OCI-LY1 (cell line): ENCODE results near the gene SENP2.

Experiments used
- H2AFZ ChIP-seq: fragments of 200-600 bp; sonication (generic), shearing (Covaris generic); 2 replicates; pipeline ENCODE4 v1.6.0; 2014; ENCODE audit warnings: antibody characterized with exemption, mild to moderate bottlenecking, low read length
- H3F3A ChIP-seq: fragments of 200-600 bp; sonication (generic), shearing (Covaris generic); 2 replicates; pipeline ENCODE4 v1.6.0; 2014; ENCODE audit warnings: mild to moderate bottlenecking, antibody characterized with exemption, low read length, moderate library complexity; ENCODE audit not compliant: insufficient read depth
- H3K27ac ChIP-seq: fragments of 200-600 bp; sonication (generic); 2 replicates; pipeline ENCODE4 v1.5.1; 2014; ENCODE audit warnings: low read length, mixed run types, mild to moderate bottlenecking, low read depth; ENCODE audit not compliant: poor library complexity, severe bottlenecking
- H3K27me3 ChIP-seq: fragments of 200-600 bp; sonication (generic); 2 replicates; pipeline ENCODE4 v1.6.0; 2014; ENCODE audit warnings: antibody characterized with exemption, mild to moderate bottlenecking, low read length, moderate library complexity; ENCODE audit not compliant: insufficient read depth
- H3K36me3 ChIP-seq: fragments of 200-600 bp; sonication (generic); 2 replicates; pipeline ENCODE4 v1.6.1; 2014; ENCODE audit warnings: mild to moderate bottlenecking, antibody characterized with exemption, low read length, moderate library complexity, mixed read lengths; ENCODE audit not compliant: insufficient read depth
- H3K4me1 ChIP-seq: fragments of 200-600 bp; sonication (generic); 2 replicates; pipeline ENCODE4 v1.5.1; 2014; ENCODE audit warnings: mild to moderate bottlenecking, low read length, moderate library complexity; ENCODE audit not compliant: insufficient read depth, severe bottlenecking
- H3K4me2 ChIP-seq: fragments of 200-600 bp; sonication (generic), shearing (Covaris generic); 2 replicates; pipeline ENCODE4 v1.6.1; 2014; ENCODE audit warnings: low read length
- H3K4me3 ChIP-seq: fragments of 200-600 bp; sonication (generic); 2 replicates; pipeline ENCODE4 v1.5.1; 2014; ENCODE audit warnings: low read length, low read depth, mild to moderate bottlenecking, mixed read lengths; ENCODE audit not compliant: poor library complexity, severe bottlenecking
- H3K79me2 ChIP-seq: fragments of 200-600 bp; shearing (Covaris generic); 2 replicates; pipeline ENCODE4 v1.6.1; 2016; ENCODE audit warnings: mixed run types, low read length, mixed read lengths; ENCODE audit not compliant: insufficient read depth
- H3K9ac ChIP-seq: fragments of 200-600 bp; sonication (generic), shearing (Covaris generic); 2 replicates; pipeline ENCODE4 v1.6.1; 2014; ENCODE audit warnings: mild to moderate bottlenecking, low read length, mixed read lengths
- H3K9me2 ChIP-seq: fragments of 200-600 bp; sonication (generic), shearing (Covaris generic); 2 replicates; pipeline ENCODE4 v1.6.1; 2014; ENCODE audit warnings: low read depth, mild to moderate bottlenecking, low read length, mixed read lengths
- H3K9me3 ChIP-seq: fragments of 200-600 bp; shearing (Covaris generic); 2 replicates; pipeline ENCODE4 v1.6.1; 2014; ENCODE audit warnings: low read length, mixed read lengths
- H4K20me1 ChIP-seq: fragments of 200-600 bp; sonication (generic), shearing (Covaris generic); 2 replicates; pipeline ENCODE4 v1.6.0; 2016; ENCODE audit warnings: mild to moderate bottlenecking, low read length; ENCODE audit not compliant: insufficient read depth
- CTCF ChIP-seq: fragments of 200-600 bp; sonication (generic), shearing (Covaris generic); IDR thresholded peaks from 2 replicates; pipeline ENCODE4 v1.5.1; 2017; ENCODE audit warnings: mild to moderate bottlenecking, antibody characterized with exemption, low read length, moderate library complexity, mixed read lengths
- EZH2 ChIP-seq: fragments of 200-600 bp; sonication (generic), shearing (Covaris generic); IDR thresholded peaks from 2 replicates; pipeline ENCODE4 v1.8.0; 2017; ENCODE audit warnings: borderline replicate concordance, mixed run types, mild to moderate bottlenecking, antibody characterized with exemption, low read length, moderate library complexity, mixed read lengths

Gene SENP2

GRCh38 chr3:185661772-185662171 lies 75.7 kb downstream of the SENP2 start:
- no peaks in the 10 kb centered on the region for H3K9me2 ChIP-seq
- H3K79me2 ChIP-seq = no peaks in the 10 kb centered on the region
- TF ChIP-seq EZH2 (no peak), CTCF (no peak)
- H3K4me3 ChIP-seq = no peak overlapping the region
- no peaks in the 10 kb centered on the region for H3K36me3 ChIP-seq
- H3F3A ChIP-seq = no peaks in the 10 kb centered on the region
- no peaks in the 10 kb centered on the region for H3K9me3 ChIP-seq
- no peaks in the 10 kb centered on the region for H3K4me1 ChIP-seq
- H3K27me3 ChIP-seq = no peaks in the 10 kb centered on the region
- H3K4me2 ChIP-seq = no peak overlapping the region
- no peak overlapping the region for H3K9ac ChIP-seq
- no peak overlapping the region for H2AFZ ChIP-seq
- no peaks in the 10 kb centered on the region for H4K20me1 ChIP-seq
- H3K27ac ChIP-seq = no peak overlapping the region

- Histone ChIP-seq H4K20me1 (no peaks in the 10 kb centered on the region), H3K9ac (no peak overlapping the region), H3K36me3 (no peaks in the 10 kb centered on the region), H2AFZ (no peak overlapping the region), H3F3A (no peaks in the 10 kb centered on the region), H3K27me3 (no peaks in the 10 kb centered on the region), H3K27ac (no peak overlapping the region), H3K9me2 (no peaks in the 10 kb centered on the region), H3K4me3 (no peak overlapping the region), H3K4me1 (no peaks in the 10 kb centered on the region), H3K79me2 (no peaks in the 10 kb centered on the region), H3K9me3 (no peaks in the 10 kb centered on the region), H3K4me2 (no peak overlapping the region)
- no peak for TF ChIP-seq CTCF
- no peak for TF ChIP-seq EZH2
Observed at GRCh38 chr3:185663929-185664328, 77.8 kb downstream of the SENP2 start.

DNA sequence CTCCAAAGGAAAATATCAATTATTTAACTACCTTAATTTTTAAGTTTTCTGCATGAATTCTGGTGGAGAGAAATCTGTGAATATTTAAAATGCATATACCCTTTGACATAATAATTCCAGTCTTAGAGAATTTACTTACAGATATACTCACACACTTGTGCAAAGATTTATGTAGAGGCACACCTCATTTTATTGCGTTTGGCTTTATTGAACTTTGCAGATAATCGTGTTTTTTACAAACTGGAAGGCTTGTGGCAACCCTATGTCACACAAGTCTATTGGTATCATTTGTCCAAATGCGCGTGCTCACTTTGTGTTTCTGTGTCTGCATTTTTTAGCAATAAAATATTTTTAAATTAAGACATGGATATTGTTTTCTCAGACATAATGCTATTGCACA lies 81.5 kb downstream of the SENP2 start:
- H3K9ac ChIP-seq = no peak overlapping the region
- H3K36me3 ChIP-seq = no peaks in the 10 kb centered on the region

More for the DNA sequence above, 81.5 kb downstream of the SENP2 start:
- H3K79me2 ChIP-seq = no peaks in the 10 kb centered on the region
- H3K9me2 ChIP-seq = no peaks in the 10 kb centered on the region
- no peak overlapping the region for H2AFZ ChIP-seq
- no peaks in the 10 kb centered on the region for H3F3A ChIP-seq
- H3K27ac ChIP-seq = no peak overlapping the region
- H3K27me3 ChIP-seq = no peaks in the 10 kb centered on the region
- H4K20me1 ChIP-seq = no peaks in the 10 kb centered on the region
- no peak overlapping the region for H3K4me3 ChIP-seq
- H3K4me1 ChIP-seq = no peaks in the 10 kb centered on the region
- no peaks in the 10 kb centered on the region for H3K9me3 ChIP-seq
- no peak overlapping the region for H3K4me2 ChIP-seq
- no peak for TF ChIP-seq EZH2
- TF ChIP-seq CTCF = no peak
